ENCODE measurements around the gene TBX15.

The TBX15 gene

GRCh38 chr1:118899340-118899739 is 88.8 kb downstream of the TBX15 start:
- no peak overlapping the region for H3K9ac ChIP-seq (ENCODE audit: low read depth, low read length)
- no peak overlapping the region for H3K27ac ChIP-seq (ENCODE audit: low read length)
- H3K36me3 ChIP-seq (ENCODE audit: insufficient read depth, low read length) = no peaks in the 10 kb centered on the region
- H3K79me2 ChIP-seq (ENCODE audit: insufficient read depth, low read length) = no peaks in the 10 kb centered on the region
- H3K9me3 ChIP-seq (ENCODE audit: insufficient read depth, low read length, severe bottlenecking) = no peaks in the 10 kb centered on the region
- no peak overlapping the region for H3K4me3 ChIP-seq (ENCODE audit: low read depth in 1 of 2, low read length in 2 of 2)
- H4K20me1 ChIP-seq (ENCODE audit: insufficient read depth, low read length) = no peaks in the 10 kb centered on the region
- ATAC-seq (ENCODE audit: insufficient read depth, low read depth) (no peak), DNase-seq (no peak)
- H3K4me2 ChIP-seq (ENCODE audit: insufficient read depth, low read length) = no peak overlapping the region
- H3K4me1 ChIP-seq (ENCODE audit: insufficient read depth, low read length) = no peaks in the 10 kb centered on the region
- H3K27me3 ChIP-seq (ENCODE audit: insufficient read depth, low read length, poor library complexity) = no peaks in the 10 kb centered on the region
- H2AFZ ChIP-seq (ENCODE audit: low read depth, low read length) = no peak overlapping the region
- TF ChIP-seq CTCF (IDR thresholded peaks at IDR 0.05; ENCODE audit: borderline replicate concordance, extremely low read depth, low read length, poor library complexity, severe bottlenecking) (no peak), EZH2 (IDR thresholded peaks at IDR 0.05; ENCODE audit: borderline replicate concordance, low read depth, low read length, severe bottlenecking) (no peak)

GRCh38 chr1:118898712-118899111 is 89.4 kb downstream of the TBX15 start:
- no peak overlapping the region for H3K9ac ChIP-seq (ENCODE audit: low read depth, low read length)
- H3K36me3 ChIP-seq (ENCODE audit: insufficient read depth, low read length) = no peaks in the 10 kb centered on the region
- H3K4me2 ChIP-seq (ENCODE audit: insufficient read depth, low read length) = no peak overlapping the region
- H3K4me1 ChIP-seq (ENCODE audit: insufficient read depth, low read length) = no peaks in the 10 kb centered on the region
- H3K79me2 ChIP-seq (ENCODE audit: insufficient read depth, low read length) = no peaks in the 10 kb centered on the region
- no peak overlapping the region for H3K4me3 ChIP-seq (ENCODE audit: low read depth in 1 of 2, low read length in 2 of 2)
- no peak overlapping the region for H3K27ac ChIP-seq (ENCODE audit: low read length)
- ATAC-seq (ENCODE audit: insufficient read depth, low read depth) (no peak), DNase-seq (no peak)
- TF ChIP-seq EZH2 (IDR thresholded peaks at IDR 0.05; ENCODE audit: borderline replicate concordance, low read depth, low read length, severe bottlenecking) = no peak
- no peak for TF ChIP-seq CTCF (IDR thresholded peaks at IDR 0.05; ENCODE audit: borderline replicate concordance, extremely low read depth, low read length, poor library complexity, severe bottlenecking)
- no peaks in the 10 kb centered on the region for H3K27me3 ChIP-seq (ENCODE audit: insufficient read depth, low read length, poor library complexity)
- no peaks in the 10 kb centered on the region for H3K9me3 ChIP-seq (ENCODE audit: insufficient read depth, low read length, severe bottlenecking)
- H2AFZ ChIP-seq (ENCODE audit: low read depth, low read length) = no peak overlapping the region
- no peaks in the 10 kb centered on the region for H4K20me1 ChIP-seq (ENCODE audit: insufficient read depth, low read length)

- Histone ChIP-seq H3K4me2 (ENCODE audit: insufficient read depth, low read length) (no peak overlapping the region), H4K20me1 (ENCODE audit: insufficient read depth, low read length) (no peaks in the 10 kb centered on the region), H3K9me3 (ENCODE audit: insufficient read depth, low read length, severe bottlenecking) (no peaks in the 10 kb centered on the region), H3K27me3 (ENCODE audit: insufficient read depth, low read length, poor library complexity) (no peaks in the 10 kb centered on the region), H3K9ac (ENCODE audit: low read depth, low read length) (no peak overlapping the region), H3K4me3 (ENCODE audit: low read depth in 1 of 2, low read length in 2 of 2) (no peak overlapping the region), H3K27ac (ENCODE audit: low read length) (no peak overlapping the region), H3K36me3 (ENCODE audit: insufficient read depth, low read length) (no peaks in the 10 kb centered on the region), H2AFZ (ENCODE audit: low read depth, low read length) (no peak overlapping the region), H3K4me1 (ENCODE audit: insufficient read depth, low read length) (no peaks in the 10 kb centered on the region), H3K79me2 (ENCODE audit: insufficient read depth, low read length) (no peaks in the 10 kb centered on the region)
- ATAC-seq (ENCODE audit: insufficient read depth, low read depth) = no peak
- no peak for TF ChIP-seq CTCF (IDR thresholded peaks at IDR 0.05; ENCODE audit: borderline replicate concordance, extremely low read depth, low read length, poor library complexity, severe bottlenecking)
- TF ChIP-seq EZH2 (IDR thresholded peaks at IDR 0.05; ENCODE audit: borderline replicate concordance, low read depth, low read length, severe bottlenecking) = no peak
- no peak for DNase-seq
Measured at GRCh38 chr1:118896416-118896815, 91.7 kb downstream of the TBX15 start.

- no peak overlapping the region for H3K9ac ChIP-seq (ENCODE audit: low read depth, low read length)
- ATAC-seq (ENCODE audit: insufficient read depth, low read depth) (no peak), DNase-seq (no peak)
- TF ChIP-seq CTCF (IDR thresholded peaks at IDR 0.05; ENCODE audit: borderline replicate concordance, extremely low read depth, low read length, poor library complexity, severe bottlenecking) (no peak), EZH2 (IDR thresholded peaks at IDR 0.05; ENCODE audit: borderline replicate concordance, low read depth, low read length, severe bottlenecking) (no peak)
- H2AFZ ChIP-seq (ENCODE audit: low read depth, low read length) = no peak overlapping the region
- no peaks in the 10 kb centered on the region for H3K79me2 ChIP-seq (ENCODE audit: insufficient read depth, low read length)
- H3K4me2 ChIP-seq (ENCODE audit: insufficient read depth, low read length) = no peak overlapping the region
- H3K9me3 ChIP-seq (ENCODE audit: insufficient read depth, low read length, severe bottlenecking) = no peaks in the 10 kb centered on the region
- H3K27ac ChIP-seq (ENCODE audit: low read length) = no peak overlapping the region
- no peaks in the 10 kb centered on the region for H3K27me3 ChIP-seq (ENCODE audit: insufficient read depth, low read length, poor library complexity)
- no peaks in the 10 kb centered on the region for H4K20me1 ChIP-seq (ENCODE audit: insufficient read depth, low read length)
- no peak overlapping the region for H3K4me3 ChIP-seq (ENCODE audit: low read depth in 1 of 2, low read length in 2 of 2)
- H3K36me3 ChIP-seq (ENCODE audit: insufficient read depth, low read length) = no peaks in the 10 kb centered on the region
- no peaks in the 10 kb centered on the region for H3K4me1 ChIP-seq (ENCODE audit: insufficient read depth, low read length)
Measured at GRCh38 chr1:118894836-118895235, 93.3 kb downstream of the TBX15 start.

Measured in DND-41 (cell line).